Measurements from ENCODE around the gene STK17B. TPM values are rescaled to one million over a fixed set of nuclear protein-coding genes. Genes with fewer than 3 reads are reported as not detected.

Gene STK17B
- total and polyA plus RNA-seq, 10 of the 15 experiments (the other 5 are each of a cell fraction or from before 2014, with no cell fraction given): 21.2 to 108 (median 53.7) TPM

- no peak for TF ChIP-seq CUX1 (IDR thresholded peaks at IDR 0.05; ENCODE audit: insufficient replicate concordance, low read depth, low read length)
These were observed 26.8 kb downstream of the STK17B start (continued) for GRCh38 chr2:196144513-196145126.

- intact Hi-C loops (cut with micrococcal nuclease; ENCODE audit: unreplicated experiment) (no loop called here), in situ Hi-C loops (cut with MboI) (no loop called here)
- Histone ChIP-seq H4K20me1 (ENCODE audit: control insufficient read depth, insufficient read depth) (no peaks in the 10 kb centered on the region), H3K36me3 (ENCODE audit: control insufficient read depth in 2 of 2, insufficient read depth in 2 of 2, low read length in 1 of 2) (peaks cover 9 to 52% of the 10 kb centered on the region in 2 experiments), H3K4me3 (no peak overlapping the region), H3K27me3 (replicated peaks in 1 of 2; ENCODE audit: control insufficient read depth in 2 of 2, insufficient read depth in 2 of 2, low read length in 1 of 2) (no peaks in the 10 kb centered on the region), H3K79me2 (ENCODE audit: control insufficient read depth, insufficient read depth, low read length) (peaks cover 2% of the 10 kb centered on the region), H3K9me3 (replicated peaks; ENCODE audit: control insufficient read depth, insufficient read depth, low read length) (no peaks in the 10 kb centered on the region; the same call in 1 of the 3 replicates), H3K4me2 (ENCODE audit: control insufficient read depth, insufficient read depth) (no peak overlapping the region), H2AFZ (ENCODE audit: control insufficient read depth, low read depth, low read length) (no peak overlapping the region), H3K4me1 (ENCODE audit: control insufficient read depth, insufficient read depth, low read length) (no peaks in the 10 kb centered on the region), H3K9ac (ENCODE audit: control insufficient read depth, insufficient read depth, low read length) (no peak overlapping the region), H3K27ac (ENCODE audit: control insufficient read depth, insufficient read depth) (no peak overlapping the region)
- ATAC-seq (no peak), FAIRE-seq (no peak), DNase-seq (ENCODE audit: low read depth, low spot score) (no peak)
- CTCF ChIA-PET: interaction anchor here (1.1 to 1.7 kb wide), 2 partner anchors 10 to 311 kb away, joined by 3 to 4 read pairs; no protein-coding TSS in a partner anchor
- SMC1A ChIA-PET (ENCODE audit: uncharacterized antibody, unreplicated experiment): interaction anchor here (1.1 to 2.6 kb wide), 8 partner anchors 14 to 116 kb away, joined by 3 to 6 read pairs (median 4); no protein-coding TSS in a partner anchor
- 87% methylated on average over 4 of the region's 4 CpGs for WGBS (ENCODE audit: insufficient coverage, insufficient replicate concordance, low lambda C conversion rate, missing lambda C conversion rate)
- BruUV-seq (replicated peaks): no TSS peak
- POLR2A ChIA-PET: interaction anchor here (0.7 kb wide), 1 partner anchor 62 kb away, joined by 3 read pairs; no protein-coding TSS in a partner anchor
- RAD21 ChIA-PET (ENCODE audit: unreplicated experiment): interaction anchor here (1.2 to 1.3 kb wide), 2 partner anchors 20 to 43 kb away, joined by 3 read pairs; no protein-coding TSS in a partner anchor
- TF ChIP-seq RELB (IDR thresholded peaks at IDR 0.05; ENCODE audit: low read depth) (no peak), EGR1 (IDR thresholded peaks at IDR 0.05; ENCODE audit: borderline replicate concordance in 1 of 2, low read depth in 2 of 2, low read length in 2 of 2) (no peak), ATF7 (IDR thresholded peaks at IDR 0.05; ENCODE audit: low read depth) (no peak), POLR2AphosphoS5 (IDR thresholded peaks at IDR 0.05; ENCODE audit: low read length) (no peak), EED (IDR thresholded peaks at IDR 0.05; ENCODE audit: low read depth) (no peak), CEBPZ (IDR thresholded peaks at IDR 0.05; ENCODE audit: low read depth, low read length) (no peak), PAX5 (IDR thresholded peaks at IDR 0.05; ENCODE audit: borderline replicate concordance, low read depth, low read length) (no peak), RAD21 (IDR thresholded peaks at IDR 0.05; ENCODE audit: insufficient read depth, low read depth, low read length) (no peak), SUPT20H (IDR thresholded peaks at IDR 0.05; ENCODE audit: borderline replicate concordance, control insufficient read depth, low read depth, low read length) (no peak), ZNF24 (IDR thresholded peaks at IDR 0.05) (no peak)
These were observed 27.6 kb downstream of the STK17B start for GRCh38 chr2:196143730-196144131.

Measured in GM12878 (cell line).